Stromal cell of bone marrow (primary cell): Measurements from ENCODE around the gene KDM4B.
A peak's percentile ranks its signal among the peaks of the same experiment; 100 is the strongest.

Experiments
- DNase-seq: peaks from one replicate; pipeline ENCODE4 v3.0.0-alpha.2; 2012; ENCODE audit warnings: low read depth

The KDM4B gene

DNA sequence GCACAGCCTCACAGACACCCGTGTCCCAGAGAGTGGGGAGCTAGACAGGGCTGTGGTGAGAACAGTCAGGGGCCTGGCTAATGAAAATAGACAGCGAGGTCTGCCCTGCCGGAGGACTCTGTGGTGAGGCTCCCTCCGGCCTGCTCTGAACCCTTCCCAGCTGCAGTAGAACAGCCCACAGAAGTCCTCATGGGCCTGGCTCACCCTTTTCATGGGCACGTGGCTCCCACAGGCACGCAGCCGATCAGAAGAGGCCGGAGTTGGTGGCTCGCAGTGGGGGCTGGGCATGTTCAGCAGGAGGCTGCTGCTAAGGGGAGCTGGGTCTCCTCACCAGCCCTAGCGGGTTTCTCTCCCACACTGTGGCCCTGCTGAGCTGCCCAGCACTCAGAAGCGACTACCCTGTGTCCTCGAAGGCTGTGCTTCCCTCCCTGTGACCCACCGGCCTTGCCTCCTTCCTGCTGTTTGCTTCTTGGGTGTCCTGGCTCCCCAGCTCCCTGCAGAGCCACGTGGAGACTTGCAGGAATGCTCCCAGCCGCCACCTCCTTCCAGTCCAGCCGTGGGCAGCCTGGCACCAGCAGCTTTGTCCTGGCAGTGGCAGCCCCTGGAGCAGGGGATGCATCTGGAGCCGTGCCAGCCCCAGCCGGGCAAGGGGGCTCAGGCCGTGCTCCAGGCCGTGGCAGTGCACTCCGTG lies 138.7 kb downstream of the KDM4B start:
- DNase-seq = no peak

DNA sequence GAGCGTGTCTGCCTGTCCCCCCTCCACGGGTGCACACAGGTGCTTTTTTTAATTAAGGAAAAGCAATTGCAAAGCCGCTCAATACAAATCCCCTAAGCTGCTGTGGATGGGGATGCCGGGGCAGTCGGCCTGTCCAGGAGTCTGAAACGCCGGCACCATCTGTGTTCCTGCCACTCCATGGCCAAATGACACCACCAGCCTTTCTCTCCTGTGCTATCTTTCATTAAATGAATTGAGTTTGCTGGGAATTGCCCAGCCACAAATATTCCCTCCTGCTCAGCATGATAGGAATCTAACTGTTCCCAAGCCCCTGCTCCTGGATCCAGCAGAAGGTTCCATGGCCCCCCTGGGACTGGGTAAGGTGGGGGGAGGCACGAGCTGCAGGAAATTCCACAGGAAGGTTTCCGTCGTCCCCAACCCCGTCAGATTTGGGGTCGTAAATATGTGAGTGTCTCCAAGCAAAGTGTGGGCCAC lies 139.2 kb downstream of the KDM4B start:
- no peak for DNase-seq

DNA sequence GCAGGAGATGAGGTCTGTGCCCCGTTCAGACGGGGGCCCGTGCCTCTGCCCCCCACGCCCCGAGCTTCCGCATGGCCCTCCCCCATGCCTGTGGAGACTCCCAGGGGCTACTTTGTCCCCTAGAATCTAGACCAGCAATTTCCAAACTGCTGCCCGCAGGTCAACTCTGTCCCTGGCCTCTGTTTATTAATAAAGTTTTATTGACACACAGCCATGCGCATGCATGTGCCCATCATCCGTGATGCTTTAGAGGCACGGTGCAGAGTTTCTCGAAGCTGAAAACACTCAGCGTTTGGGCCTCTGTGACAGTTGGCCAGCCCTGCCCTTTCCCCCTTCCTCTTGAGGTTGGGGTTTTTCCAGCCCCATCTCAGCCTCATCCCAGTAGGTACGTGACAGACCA lies 140.0 kb downstream of the KDM4B start:
- no peak for DNase-seq

DNA sequence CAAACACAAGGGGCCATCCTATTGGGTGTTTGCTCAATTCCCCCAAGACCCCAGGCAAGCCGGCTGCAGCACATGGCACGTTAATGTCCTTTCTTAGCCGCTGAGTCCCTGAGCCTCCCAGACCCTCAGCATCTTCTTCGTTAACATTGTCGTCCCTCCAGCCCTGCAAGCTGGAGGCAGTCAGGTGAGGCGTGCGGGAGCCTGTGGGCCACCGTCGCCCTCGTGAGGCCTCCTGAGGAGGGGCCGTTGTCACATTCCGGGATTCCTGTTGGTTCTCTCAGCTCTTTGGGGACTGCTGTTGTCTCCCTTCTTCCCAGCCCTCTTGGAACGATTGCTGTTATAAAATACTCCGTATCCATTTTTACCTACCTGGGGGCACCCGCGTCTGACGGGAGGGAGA lies 140.6 kb downstream of the KDM4B start:
- DNase-seq = no peak

DNA sequence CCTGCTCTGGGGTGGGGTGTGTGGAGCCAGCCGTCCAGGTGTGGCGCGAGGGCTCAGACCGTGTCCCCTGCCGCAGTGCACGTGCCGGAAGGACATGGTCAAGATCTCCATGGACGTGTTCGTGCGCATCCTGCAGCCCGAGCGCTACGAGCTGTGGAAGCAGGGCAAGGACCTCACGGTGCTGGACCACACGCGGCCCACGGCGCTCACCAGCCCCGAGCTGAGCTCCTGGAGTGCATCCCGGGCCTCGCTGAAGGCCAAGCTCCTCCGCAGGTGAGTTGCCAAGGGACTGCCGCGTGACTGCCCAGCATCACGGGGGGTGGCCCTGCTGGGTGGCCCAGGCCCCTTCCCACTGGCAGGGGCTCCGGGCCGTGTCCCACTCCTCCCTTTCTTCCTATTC lies 141.6 kb downstream of the KDM4B start:
- no peak for DNase-seq

DNA sequence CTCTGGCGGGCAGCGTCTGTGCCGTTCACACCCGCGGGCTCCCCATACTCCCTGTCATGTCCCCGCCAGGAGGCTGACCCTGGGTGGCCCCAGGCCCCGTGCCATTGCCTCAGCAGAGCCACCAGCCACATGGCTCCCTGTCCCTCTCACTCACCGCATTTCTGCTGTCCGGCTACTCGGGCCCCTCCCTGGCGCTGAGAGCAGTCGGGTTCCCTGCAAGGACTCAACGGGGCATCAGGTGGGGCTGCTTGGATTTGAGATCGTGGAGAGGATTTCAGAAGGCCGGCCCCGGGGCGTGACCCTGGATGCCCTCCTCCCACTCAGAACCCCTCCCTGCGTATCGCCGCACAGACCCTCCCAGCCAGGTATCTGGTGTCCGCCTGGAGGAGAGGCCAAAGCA lies 142.1 kb downstream of the KDM4B start:
- no peak for DNase-seq

DNA sequence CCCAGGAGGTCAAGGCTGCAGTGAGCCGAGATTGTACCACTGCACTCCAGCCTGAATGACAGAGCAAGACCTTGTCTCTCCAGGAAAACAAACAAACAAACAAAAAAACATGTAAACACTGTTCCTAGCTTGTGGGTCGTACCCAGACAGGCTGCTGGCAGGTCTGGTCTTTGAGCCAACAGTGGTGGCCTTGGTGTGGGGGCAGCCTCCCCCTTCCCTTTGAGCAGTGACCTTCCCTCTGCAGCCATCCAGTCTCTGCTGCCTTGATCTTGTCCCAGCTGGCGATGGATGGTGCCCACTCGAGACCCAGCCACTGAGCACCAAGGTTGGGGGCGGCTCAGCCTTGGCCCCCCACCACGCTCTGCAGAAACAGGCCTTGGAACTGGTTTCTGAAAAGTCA lies 143.3 kb downstream of the KDM4B start:
- no peak for DNase-seq

DNA sequence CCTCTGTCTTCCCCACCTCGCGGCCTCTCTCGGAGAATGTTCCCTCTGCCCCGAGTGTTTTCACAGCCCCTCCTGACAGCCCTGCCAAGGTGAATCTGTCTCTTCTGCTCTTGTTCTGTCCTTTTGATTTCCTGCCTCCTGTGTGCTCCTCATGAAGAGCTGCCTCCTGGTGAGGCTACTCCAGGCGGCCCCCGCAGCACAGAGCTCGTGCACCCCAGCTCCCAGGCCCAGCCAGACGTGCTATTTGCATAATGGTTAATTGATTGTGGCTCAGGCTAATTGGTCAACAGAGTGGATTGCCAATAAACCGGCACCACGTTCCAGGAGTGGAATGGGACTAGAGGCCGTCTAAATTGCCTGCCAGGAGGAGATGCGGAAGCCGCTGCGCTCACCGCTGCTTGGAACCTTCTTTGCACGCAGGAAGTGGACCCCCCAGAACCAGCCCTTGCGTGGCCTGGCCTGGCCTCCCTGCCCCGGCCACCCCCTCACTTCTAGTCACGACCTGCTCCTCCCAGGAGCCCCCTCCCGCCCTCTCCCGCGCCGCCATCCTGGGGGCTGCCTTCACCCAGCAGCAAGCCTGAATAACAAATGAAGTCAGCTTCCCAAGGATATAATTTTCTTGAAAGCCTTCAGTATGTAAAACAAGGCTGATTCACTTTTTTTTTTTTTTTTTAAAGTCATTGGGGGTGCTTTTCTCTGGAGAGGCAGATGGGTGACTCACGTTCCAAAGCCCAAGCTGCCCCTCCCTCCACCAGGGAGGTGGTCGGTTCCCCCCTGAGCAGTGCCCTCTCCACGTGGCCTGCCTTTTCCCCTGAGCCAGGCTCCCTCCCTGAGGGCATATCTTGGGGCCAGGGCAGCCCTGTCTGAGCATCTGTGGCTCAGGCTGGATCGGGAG lies 144.0 kb downstream of the KDM4B start:
- peak; percentile 18 for DNase-seq

DNA sequence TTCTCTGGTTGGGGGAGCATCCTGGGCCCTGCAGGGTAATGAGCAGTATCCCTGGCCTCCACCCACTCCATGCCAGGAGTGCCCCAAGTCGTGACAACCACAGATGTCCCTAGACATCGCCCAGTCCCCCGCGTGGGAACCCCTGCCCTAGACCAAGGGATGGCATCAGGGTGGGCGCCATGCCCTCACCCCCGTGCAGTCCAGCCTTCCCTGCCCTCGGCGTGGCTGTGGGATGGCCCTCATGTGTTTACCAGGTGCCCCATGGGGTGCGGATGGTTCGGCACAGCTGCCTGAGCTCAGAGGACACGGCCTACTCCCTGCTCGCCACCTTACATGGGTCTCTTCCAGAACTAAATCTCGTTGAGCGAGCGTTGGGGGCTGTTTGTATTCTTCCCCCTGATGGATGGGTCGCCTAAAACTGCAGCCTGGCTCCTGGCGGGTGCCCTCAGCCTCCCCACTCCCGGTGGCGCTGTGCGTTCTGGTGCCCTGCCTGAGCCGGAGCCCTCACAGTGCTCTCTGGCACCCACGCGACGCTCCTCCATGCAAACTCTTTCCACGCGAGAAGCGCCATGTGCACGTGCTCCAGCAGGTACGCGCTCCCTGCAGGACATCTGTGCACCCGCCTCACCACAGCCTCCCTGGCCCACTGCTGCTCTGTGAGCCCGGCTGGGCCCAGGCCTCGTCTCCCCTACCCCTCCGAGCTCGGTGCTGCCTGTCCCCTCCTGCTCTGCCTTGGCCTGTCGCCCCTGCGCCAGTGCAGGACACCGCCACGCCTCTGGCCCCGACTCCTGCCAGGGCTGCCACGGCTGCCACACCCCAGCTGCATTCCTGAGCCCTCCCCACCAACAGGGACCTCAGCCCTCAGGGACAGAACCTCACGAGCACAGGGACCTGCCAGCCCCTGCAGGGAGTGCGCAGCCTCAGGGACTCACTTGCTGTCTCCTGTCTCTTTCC lies 145.0 kb downstream of the KDM4B start:
- DNase-seq = no peak

DNA sequence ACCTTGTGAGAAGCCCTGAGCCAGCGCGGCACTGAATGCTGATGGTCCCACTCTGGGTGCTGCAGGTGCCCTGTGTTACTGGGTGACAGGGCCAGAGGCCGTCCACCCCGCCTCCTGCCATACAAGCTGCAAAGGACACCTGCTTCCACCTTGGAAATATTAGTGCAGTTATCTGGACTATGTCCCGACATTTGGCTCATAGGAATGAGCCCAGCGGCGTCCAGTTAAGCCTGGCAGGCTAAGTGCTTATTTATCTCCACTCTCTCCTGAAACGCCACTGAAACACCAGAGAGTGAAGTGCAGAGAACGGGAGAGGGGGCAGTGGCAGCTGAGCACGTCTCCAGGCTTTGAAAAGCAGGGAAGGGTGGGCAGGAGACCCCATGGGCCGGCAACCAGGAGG lies 145.8 kb downstream of the KDM4B start:
- no peak for DNase-seq

DNA sequence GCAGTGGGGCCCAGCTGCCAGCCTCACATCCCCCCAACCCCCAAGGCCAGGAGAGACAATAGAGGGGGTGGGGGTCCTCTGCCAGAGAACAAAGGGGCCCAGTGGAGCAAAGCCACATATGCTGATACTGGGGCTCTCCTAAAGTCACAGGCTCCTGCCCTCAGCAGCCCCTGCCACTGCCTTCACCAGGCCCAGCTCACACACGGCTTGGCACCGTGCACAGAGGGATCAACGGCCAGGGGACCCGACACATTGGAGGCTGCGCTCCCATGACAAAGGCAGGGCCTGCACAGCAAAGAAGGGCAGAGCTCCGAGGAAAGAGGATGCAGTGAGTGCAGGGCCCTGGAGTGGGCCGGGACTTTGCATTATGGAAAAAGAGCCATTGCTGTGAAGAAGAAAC lies 146.4 kb downstream of the KDM4B start:
- no peak for DNase-seq

DNA sequence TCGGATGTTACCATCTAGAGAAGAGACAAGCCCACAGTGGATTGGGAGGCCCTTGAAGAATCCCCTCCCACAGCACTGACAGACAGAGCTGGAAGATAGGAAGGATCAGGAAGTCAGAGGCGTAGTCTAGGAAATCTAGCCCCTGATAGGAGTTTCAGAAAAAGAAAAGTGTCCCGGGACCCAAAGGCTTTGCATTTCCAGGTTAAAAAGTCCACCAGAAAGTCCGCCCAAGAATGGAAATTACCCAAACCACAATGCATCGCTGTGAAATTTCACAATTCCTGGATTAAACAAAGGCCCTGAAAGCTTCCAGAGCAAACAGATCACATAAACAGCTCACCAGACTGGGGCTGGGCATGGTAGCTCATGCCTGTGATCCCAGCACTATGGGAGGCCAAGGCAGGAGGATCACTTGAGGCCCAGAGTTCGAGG lies 146.9 kb downstream of the KDM4B start:
- DNase-seq = peak; percentile 41

DNA sequence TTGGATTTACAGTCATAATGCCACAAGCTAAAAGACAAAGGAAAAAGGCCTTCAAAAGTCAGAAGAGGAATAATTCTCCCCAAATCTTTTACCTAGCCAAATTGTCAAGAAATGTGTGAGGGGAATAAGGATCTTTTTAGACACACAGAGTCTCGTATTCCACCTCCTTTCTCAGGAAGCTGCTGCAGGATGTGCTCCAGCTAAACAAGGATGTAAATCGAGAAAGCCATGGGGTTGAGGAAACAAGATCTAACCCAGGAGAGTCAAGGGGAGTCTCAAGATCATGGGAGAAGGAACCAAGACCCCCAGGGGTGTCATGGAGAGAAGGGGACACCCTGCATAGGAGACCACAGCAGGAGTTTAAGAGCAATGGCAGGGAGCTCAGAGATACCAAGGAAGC lies 147.4 kb downstream of the KDM4B start:
- DNase-seq = no peak

DNA sequence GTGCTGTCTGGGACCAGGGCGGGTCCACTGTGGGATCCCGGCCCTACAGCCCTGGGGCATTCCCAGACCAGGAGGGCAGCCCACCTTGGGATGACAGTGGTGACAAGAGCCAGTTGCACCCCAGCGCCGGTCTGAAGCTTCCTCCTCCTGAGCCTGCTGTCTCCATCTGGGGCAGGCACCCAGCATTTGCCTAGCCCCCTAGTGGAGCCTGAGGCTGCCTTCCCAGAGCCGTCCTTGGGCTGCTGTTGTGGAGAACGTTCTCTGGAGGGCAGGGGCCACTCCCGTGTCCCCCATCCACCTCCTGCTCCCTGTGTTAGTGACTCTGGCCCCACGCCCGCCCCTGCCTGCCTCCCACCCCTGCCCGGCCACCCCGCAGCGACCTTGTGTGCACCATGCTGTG lies 148.5 kb downstream of the KDM4B start:
- DNase-seq = no peak

DNA sequence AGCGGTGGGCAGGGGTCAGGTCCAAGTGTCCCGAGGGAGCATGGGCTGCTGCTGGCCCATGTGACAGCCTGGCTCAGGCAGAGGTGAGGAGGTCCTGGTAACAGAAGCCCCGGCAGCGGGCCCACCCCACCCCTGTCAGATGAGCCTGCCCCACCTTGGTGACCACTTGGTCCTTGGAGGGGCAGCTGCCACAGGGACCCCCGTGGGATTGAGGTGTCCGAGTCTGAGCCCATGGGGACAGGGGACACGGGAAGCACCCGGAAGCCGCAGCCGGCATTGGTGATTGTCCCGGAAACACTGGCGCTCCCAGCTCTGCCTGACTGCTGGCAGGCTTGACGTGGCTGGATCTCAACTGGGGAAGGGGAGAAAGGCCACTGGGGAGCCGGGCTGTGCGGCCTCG lies 149.1 kb downstream of the KDM4B start:
- DNase-seq = no peak

DNA sequence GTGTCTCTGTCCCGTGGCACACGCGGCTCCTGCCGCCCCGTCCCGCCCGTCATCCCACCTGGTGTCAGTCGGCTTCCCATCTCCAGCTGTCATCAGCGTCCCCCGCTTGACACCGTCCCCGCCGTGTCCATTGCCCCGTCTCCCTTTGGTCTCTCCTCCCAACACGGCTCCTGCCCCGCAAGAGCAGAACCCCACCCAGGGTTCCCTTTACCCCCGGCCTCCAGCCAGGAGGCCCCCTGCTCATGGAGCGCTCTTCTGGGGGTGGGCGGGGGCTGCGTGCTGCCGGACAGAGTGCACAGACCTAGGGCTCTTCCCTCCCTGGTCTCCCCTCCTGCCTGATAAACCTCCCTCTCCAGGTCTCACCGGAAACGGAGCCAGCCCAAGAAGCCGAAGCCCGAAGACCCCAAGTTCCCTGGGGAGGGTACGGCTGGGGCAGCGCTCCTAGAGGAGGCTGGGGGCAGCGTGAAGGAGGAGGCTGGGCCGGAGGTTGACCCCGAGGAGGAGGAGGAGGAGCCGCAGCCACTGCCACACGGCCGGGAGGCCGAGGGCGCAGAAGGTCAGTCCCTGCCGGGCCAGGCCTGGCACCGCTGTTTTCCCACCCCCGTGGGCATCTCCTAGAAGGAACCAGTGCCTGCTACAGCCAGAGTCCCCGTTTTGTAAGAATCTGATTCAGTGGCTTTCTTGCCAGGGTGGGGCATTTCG lies 150.5 kb downstream of the KDM4B start:
- no peak for DNase-seq

DNA sequence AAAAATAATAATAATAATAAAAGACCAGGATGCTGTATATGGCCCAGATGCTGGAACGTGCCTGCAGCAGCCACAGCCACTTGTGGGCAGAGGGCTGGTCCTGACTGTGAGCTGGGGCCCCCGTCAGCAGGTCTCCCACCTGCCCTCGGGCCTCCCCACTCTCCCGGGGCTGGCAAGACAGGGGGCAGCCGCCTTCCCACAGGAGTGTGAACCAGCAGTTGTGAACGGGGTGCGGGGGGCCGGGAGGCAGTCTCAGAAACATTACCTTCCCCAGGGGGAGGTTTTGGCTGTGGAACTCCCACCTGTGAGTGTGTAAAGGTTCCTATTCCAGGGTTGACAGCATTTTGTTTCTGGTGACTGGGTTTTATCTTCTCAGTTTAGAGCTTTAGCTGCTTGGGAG lies 151.4 kb downstream of the KDM4B start:
- no peak for DNase-seq

DNA sequence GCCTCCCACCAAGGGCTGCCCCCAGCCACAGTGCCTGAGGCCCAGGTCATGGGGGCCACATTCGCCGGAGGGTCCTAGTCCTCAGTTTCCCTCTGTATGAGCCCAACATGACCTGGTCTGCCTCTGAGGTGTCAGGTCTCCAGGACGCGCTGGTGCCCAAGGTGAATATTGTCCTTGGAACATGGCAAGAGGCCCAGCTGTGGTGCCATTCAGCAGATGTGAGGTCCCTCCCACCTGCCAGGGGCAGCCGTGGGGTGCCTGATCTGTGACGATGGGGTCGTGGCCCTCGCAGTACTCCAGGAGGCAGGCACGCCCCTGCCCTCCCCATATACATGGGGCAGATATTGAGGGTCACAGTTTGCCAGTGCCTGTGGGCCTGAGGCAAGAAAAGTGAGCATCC lies 151.9 kb downstream of the KDM4B start:
- DNase-seq = no peak

DNA sequence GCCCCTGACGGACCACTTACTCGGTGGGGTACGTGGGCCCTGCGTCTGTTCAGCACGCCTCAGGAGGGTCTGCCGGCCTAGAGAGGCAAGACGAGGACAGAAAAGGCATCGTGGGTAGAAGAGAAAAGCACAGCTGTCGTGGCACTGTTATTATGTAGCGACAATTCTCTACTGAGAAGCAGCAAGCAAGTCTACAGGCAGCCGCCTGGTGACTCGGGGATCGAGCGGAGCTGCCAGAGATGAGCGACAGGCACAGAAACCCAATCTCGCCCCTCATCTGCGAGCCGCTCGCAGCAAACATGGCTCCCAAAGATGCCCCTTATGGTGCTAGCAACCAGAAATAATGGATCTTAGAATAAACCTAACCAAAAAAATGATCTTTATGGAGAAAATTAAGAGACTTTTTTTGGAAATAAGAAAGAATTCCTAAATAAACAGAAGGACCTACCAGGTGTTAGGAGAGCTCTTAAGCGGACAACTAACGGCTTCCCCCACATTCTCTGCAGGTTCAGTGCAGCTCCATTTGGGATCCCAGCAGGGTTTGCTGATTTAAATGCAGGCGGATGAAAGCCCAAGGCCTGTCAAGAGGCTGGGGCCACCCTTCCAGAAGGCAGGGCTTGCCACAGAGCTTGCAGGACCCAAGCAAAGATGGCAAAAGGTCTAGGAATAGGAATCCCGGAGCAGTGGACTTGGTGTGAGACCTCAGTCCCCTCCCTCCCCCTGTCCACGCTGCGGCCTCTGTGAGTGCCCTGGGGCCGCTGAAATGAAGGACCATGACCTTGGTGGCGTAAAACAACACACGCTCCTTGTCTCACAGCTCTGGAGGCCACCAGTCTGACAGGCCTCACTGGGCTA lies 152.6 kb downstream of the KDM4B start:
- no peak for DNase-seq

DNA sequence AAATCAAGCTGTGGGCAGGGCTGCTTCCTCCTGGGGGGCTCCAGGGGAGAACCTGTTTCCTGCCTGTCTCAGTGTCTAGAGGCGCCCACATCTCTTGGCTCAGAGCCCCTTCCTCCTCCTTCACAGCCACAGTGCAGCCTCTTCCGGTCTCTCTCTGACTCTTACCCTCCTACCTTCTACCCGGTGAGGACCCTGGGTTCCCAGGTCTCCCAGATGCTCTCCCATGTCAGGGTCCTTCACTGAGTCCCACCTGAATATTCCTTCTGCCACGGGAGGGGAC lies 153.1 kb downstream of the KDM4B start:
- no peak for DNase-seq
